GM12872 (cell line): Measurements from ENCODE around the gene MTURN.

Source experiments
- TF ChIP-seq, protein P1 (sequence below): IDR thresholded peaks from 3 replicates; pipeline ENCODE4 v1.5.1; 2011; ENCODE audit warnings: low read depth, mild to moderate bottlenecking, low read length, moderate library complexity; ENCODE audit not compliant: insufficient read depth

The MTURN gene

DNA sequence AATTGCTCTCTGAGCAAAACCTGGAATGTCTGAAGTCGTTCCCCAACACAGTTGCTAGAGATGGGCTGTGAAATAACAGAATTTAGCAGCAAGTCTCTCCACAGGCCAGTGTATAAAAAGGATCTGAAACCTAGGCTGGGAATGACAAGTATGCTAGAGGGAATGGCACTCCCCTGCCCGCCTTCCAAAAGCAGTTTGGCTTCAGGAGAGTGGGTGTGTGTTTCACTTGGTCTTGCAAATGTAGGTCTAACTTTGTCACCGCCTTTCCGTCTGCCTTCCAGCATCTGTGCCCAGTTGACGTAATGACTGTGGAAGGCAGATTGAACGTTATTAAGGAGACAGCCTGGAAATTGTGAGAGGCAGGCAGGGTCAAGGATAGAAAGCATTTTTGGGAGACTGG is 18.0 kb upstream of the MTURN start:
- TF ChIP-seq, protein P1, sequence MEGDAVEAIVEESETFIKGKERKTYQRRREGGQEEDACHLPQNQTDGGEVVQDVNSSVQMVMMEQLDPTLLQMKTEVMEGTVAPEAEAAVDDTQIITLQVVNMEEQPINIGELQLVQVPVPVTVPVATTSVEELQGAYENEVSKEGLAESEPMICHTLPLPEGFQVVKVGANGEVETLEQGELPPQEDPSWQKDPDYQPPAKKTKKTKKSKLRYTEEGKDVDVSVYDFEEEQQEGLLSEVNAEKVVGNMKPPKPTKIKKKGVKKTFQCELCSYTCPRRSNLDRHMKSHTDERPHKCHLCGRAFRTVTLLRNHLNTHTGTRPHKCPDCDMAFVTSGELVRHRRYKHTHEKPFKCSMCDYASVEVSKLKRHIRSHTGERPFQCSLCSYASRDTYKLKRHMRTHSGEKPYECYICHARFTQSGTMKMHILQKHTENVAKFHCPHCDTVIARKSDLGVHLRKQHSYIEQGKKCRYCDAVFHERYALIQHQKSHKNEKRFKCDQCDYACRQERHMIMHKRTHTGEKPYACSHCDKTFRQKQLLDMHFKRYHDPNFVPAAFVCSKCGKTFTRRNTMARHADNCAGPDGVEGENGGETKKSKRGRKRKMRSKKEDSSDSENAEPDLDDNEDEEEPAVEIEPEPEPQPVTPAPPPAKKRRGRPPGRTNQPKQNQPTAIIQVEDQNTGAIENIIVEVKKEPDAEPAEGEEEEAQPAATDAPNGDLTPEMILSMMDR: no peak

- TF ChIP-seq, protein P1: no peak
These were observed 16.9 kb upstream of the MTURN start for GRCh38 chr7:30117896-30118295.

DNA sequence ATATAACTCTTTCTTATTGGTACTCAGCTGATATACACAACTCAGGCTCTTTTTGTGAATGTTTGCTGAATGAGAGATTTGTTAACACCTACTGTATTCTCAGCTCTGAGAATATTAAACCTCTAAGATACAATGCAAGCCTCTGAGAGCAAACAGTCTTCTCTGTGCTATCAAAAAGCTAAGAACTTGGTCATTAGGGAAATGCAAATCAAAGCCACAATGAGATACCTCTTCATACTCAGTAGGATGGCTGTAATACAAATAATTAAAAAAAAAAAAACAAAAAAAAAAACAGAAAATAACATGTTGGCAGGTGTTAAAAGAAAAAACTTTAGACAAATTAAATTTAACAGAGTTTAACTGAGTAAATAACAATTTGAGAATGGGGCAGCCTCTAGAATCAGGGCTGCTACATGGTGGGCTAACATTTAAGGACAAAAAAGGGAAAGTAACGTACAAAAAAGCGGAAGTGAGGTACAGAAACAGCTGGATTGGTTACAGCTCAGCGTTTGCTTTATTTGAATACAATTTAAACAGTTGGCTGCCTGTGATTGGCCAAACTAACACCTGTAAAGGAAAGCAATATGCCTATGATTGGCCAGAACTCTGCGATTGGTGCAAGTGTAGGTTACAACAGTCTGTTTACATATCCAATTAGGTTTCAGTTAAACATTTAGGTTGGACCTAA is 14.8 kb upstream of the MTURN start:
- TF ChIP-seq, protein P1: no peak

DNA sequence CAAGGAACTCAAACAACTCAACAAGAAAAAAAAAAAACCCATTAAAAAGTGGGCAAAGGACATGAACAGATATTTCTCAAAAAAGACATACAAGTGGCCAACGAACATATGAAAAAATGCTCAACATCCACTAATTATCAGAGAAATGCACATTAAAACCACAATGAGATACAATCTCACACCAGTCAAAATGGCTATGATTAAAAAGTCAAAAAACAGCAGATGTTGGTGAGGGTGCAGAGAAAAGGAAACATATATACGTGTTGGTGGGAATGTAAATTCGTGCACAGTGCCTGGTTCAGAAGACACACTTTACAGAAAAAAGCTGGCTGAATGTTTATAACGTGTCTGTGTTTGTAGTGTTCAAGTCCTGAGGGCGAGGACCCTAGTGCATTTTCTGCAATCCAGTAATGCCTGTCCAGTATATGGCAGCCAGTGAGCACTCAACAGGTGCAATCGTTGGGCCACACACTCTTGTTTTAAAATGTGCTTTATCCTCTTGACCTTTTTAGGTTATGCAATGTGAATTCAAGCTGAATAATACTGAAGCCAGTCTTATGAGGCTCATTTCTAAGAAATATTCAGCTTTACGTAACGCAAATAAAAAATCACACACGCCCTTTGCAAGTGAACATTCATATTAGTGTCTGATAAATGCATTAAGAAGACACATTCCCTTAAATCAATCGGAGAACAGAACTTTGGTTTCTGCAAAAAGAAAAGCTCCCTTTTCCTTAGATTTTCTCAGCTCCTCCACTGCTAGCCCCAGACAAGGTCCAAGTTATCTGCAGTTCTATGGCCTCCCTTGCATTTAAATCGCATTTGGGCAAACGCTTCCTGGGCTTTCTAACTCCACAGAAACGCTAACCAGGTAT is 813 bp upstream of the MTURN start:
- TF ChIP-seq, protein P1: no peak

GRCh38 chr7:30135301-30136116 is 723 bp downstream of the MTURN start:
- TF ChIP-seq, protein P1: no peak

GRCh38 chr7:30136117-30136731 is 1.4 kb downstream of the MTURN start:
- TF ChIP-seq, protein P1: no peak
